Adrenal gland (tissue), 12 donors: Measurements from ENCODE around the gene TP53RK. TPM values are rescaled to one million over a fixed set of nuclear protein-coding genes. Genes with fewer than 3 reads are reported as not detected.

ENCODE experiments used
- DNase-seq, 7 donors: peaks; one replicate each; pipeline ENCODE4 v3.0.0-alpha.2; 2019 to 2020
- H3K27ac ChIP-seq, 5 donors: fragments of 200-600 bp; sonication (generic) in 4 of 5; 1 replicate in 3 of 5; 2 replicates in 2 of 5; pipeline versions ENCODE4 v1.5.1 to v1.8.0; 2016 to 2020; ENCODE audit warnings: mild to moderate bottlenecking in 1 of 5
- H3K27me3 ChIP-seq: fragments of 200-600 bp; 2 replicates; pipeline ENCODE4 v1.8.0; 2021
- H3K36me3 ChIP-seq, 2 donors: fragments of 200-600 bp; replicated peaks in 1 of 2; 1 replicate in 1 of 2; 2 replicates in 1 of 2; pipeline versions ENCODE4 v1.5.1 to v1.8.0; 2018 to 2022
- H3K4me1 ChIP-seq, 2 donors: fragments of 200-600 bp; replicated peaks in 1 of 2; 1 replicate in 1 of 2; 2 replicates in 1 of 2; pipeline versions ENCODE4 v1.5.1 to v1.8.0; 2018 to 2021
- H3K4me3 ChIP-seq, 4 donors: fragments of 200-600 bp; sonication (generic) in 3 of 4; one replicate each; pipeline ENCODE4 v1.5.1; 2016 to 2018
- H3K9me3 ChIP-seq, 3 donors: fragments of 200-600 bp; sonication (generic) in 1 of 3; replicated peaks in 1 of 3; 1 replicate in 2 of 3; 2 replicates in 1 of 3; pipeline versions ENCODE4 v1.5.1 to v1.8.0; 2016 to 2021
- POLR2A ChIP-seq, 2 donors: fragments of 450-650 bp; IDR thresholded peaks; one replicate each; pipeline ENCODE4 v1.6.1; 2017; ENCODE audit warnings: antibody characterized with exemption in 2 of 2, mild to moderate bottlenecking in 2 of 2, moderate library complexity in 1 of 2
- WGBS, 4 donors: extraction: QIAGEN DNeasy Blood & Tissue Kit in 2 of 4; methylation state at CpG; one replicate each; pipeline versions ENCODE4 v1.1.5 to v1.1.7; 2013 to 2017; 5-methylcytosine and 5-hydroxymethylcytosine counted together
- intact Hi-C, 2 donors: fragments of 100-400 bp; cut with DNase I; formaldehyde crosslinking; loops; one replicate each; pipeline versions ENCODE4 v1.14.1 to v1.15.0; 2022 to 2023
- polyA plus RNA-seq, 3 donors: library from polyadenylated mRNA; stranded (reverse); fragments of 200-250 nt in 2 of 3; fragments of 350-450 nt in 1 of 3; fragmentation: Illumina TruSeq in 1 of 3; extraction: RNeasy Lipid Tissue Mini Kit (QIAGEN cat#74804) in 1 of 3; gene quantifications; one replicate each; pipeline ENCODE4 v1.2.3, GENCODE V29; 2013 to 2014
- total RNA-seq, 9 donors: library from RNA; depleted of rRNA in 4 of 9; stranded (reverse); fragments of >200 nt in 4 of 9; fragments of 120-200 nt in 1 of 9; fragmentation: NEBNext Ultra II Directional in 1 of 9; extraction: Animal tissue kit (Norgen Biotek cat#: 25700) in 1 of 9; gene quantifications; one replicate each; pipeline versions ENCODE4 v1.1.0 to v1.2.4, GENCODE V29; 2013 to 2023
- TF ChIP-seq, protein P1 (sequence below), 6 experiments: fragments of 450-650 bp in 4 of 6; fragments of 200-600 bp in 2 of 6; sonication (generic) in 1 of 6; IDR thresholded peaks; 1 replicate in 5 of 6; 2 replicates in 1 of 6; pipeline versions ENCODE4 v1.5.1 to v1.8.0; 2016 to 2021; ENCODE audit warnings: antibody characterized with exemption in 6 of 6, mild to moderate bottlenecking in 2 of 6, moderate library complexity in 1 of 6
- donor health status: healthy with polysubstance abuse.
- donor health status: Bipolar disorder and iron deficiency.
- donor health status: DM: yes; HTN: yes; CAD: no.
- donor health status: DM: no; HTN: no; CAD: no.
- donor health status: DM: no; HTN: no; CAD: no.
- donor health status: DM: yes; HTN: yes; CAD: no.

The TP53RK gene
- total and polyA plus RNA-seq, 12 donors: 8.9 to 35.0 (median 16.9) TPM

DNA sequence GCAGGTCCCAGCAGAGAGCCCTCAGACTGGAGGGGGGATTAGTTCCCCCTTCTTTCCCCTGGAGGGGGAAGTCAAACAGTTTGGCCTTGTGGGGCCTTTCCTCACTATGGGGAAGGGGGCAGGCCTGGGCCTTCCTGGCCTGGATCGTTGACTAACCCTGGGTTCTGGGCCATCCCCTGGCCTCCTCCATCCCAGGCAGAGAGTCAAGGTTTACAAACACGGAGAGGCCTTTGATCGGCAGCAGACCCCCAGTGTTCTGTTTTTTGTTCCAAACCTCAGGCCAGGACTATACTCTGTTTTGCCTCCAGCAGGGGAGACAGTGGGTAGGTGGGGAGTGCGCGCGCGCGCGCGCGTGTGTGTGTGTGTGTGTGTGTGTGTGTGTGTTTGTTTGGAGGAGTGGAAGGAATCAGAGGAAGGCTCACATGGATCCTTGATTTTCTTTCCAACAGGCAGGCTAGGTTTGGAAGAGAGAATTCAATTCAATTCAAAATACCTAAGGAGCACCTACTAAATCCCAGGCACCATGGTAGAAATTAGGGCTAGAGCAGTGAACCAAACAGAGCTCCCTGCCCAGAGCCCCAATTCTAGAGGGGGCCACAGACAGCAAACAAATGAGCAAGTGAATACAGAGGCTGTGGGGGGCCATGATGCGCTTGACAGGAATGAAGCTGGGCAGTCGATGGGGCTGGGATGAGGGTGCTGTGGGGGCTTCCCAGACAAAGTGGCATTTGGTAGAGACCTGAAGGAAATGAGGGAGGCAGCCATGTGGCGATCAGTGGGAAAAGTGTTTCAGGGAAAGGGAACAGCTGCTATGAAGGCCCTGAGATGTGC lies 14.8 kb downstream of the TP53RK start:
- peaks cover 0 to 15% (median 0%) of the 10 kb centered on the region in 3 donors for H3K9me3 ChIP-seq
- WGBS, 4 donors: 65 to 88% (median 73%) methylated on average over 13 to 14 of the region's 14 CpGs
- DNase-seq: no peak
- intact Hi-C loops: no loop called here
- H3K36me3 ChIP-seq: no peaks in the 10 kb centered on the region
- no peak overlapping the region for H3K4me3 ChIP-seq
- H3K27me3 ChIP-seq: no peaks in the 10 kb centered on the region
- TF ChIP-seq, protein P1, sequence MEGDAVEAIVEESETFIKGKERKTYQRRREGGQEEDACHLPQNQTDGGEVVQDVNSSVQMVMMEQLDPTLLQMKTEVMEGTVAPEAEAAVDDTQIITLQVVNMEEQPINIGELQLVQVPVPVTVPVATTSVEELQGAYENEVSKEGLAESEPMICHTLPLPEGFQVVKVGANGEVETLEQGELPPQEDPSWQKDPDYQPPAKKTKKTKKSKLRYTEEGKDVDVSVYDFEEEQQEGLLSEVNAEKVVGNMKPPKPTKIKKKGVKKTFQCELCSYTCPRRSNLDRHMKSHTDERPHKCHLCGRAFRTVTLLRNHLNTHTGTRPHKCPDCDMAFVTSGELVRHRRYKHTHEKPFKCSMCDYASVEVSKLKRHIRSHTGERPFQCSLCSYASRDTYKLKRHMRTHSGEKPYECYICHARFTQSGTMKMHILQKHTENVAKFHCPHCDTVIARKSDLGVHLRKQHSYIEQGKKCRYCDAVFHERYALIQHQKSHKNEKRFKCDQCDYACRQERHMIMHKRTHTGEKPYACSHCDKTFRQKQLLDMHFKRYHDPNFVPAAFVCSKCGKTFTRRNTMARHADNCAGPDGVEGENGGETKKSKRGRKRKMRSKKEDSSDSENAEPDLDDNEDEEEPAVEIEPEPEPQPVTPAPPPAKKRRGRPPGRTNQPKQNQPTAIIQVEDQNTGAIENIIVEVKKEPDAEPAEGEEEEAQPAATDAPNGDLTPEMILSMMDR (IDR thresholded peaks at IDR 0.05): no peak
- TF ChIP-seq POLR2A (IDR thresholded peaks at IDR 0.05): no peak
- no peak overlapping the region for H3K27ac ChIP-seq
- H3K4me1 ChIP-seq: no peaks in the 10 kb centered on the region

DNA sequence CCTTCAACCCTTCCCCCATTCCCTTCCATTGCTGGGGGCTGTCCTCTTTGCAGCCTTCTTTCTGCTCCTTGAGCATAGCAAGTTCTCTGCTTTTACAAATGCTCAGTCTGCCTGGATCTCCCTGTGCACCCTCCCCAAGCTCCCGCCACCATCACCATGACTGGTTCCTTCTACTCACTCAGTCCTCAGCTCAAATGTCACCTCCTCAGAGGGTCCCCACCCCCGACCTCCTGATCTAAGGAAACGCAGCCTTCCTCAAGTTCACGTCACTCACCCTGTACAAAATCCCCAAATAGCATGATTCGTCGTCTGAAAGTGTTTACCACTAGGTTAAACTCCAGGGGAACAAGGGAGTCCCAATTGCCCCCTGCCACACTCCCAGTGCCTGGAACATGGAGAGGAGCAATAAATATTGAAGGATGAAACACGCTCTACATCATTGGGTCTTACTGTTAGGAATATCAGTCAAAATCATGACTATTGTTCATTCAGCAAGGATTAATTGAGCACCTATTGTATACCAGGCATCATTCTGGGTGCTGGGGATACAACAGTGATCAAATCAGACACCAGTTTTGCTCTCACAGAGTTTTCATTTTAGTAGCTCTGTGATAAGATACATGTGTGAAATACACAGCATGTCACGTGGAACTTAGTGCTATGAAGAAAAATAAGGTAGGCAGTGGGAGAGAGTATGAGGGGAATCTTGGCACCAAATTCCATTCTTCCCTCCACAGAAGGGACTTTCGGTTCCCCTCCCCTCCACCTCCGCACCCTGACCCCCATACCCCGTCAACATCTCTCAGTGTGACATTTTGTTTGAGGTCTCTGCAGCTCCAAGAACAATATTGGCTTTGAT lies 15.6 kb downstream of the TP53RK start:
- WGBS, 4 donors: 82 to 90% (median 87%) methylated on average over 11 of the region's 11 CpGs
- Histone ChIP-seq H3K36me3 (no peaks in the 10 kb centered on the region), H3K27ac (no peak overlapping the region), H3K9me3 (peaks cover 0 to 15% (median 0%) of the 10 kb centered on the region in 3 donors), H3K27me3 (no peaks in the 10 kb centered on the region), H3K4me3 (no peak overlapping the region), H3K4me1 (no peaks in the 10 kb centered on the region)
- DNase-seq: no peak
- TF ChIP-seq, protein P1 (IDR thresholded peaks at IDR 0.05): no peak
- no peak for TF ChIP-seq POLR2A (IDR thresholded peaks at IDR 0.05)
- intact Hi-C loops: no loop called here

DNA sequence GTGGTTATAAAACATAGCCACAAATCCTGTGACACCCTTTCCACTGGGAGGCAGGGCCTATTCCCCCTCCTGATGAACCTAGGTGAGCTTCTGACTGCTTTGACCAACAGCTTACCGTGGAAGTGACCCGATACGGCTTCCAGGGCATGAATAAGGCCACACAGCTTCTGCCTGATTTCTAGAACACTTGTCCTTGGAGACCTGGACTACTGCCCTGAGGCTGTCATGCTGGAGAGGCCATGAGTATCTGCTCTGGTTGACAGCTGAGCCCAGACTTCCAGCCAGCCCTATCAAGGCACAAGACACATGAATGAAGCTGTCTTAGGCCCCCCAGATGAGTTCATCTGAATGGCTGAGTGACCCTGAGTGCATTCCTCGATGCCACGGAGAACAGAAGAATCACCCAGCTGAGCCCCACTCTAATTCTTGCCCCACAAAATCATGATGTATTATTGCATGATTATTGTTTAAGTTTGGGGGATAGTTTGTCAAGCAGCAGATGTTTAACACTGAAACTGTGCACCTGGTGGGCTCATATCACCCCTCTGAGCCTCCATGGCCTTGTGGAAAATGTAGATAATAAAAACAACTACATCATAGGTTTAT lies 16.6 kb downstream of the TP53RK start:
- Histone ChIP-seq H3K27me3 (no peaks in the 10 kb centered on the region), H3K4me3 (no peak overlapping the region), H3K27ac (no peak overlapping the region), H3K36me3 (no peaks in the 10 kb centered on the region), H3K9me3 (peaks cover 0 to 15% (median 0%) of the 10 kb centered on the region in 3 donors), H3K4me1 (no peaks in the 10 kb centered on the region)
- TF ChIP-seq POLR2A (IDR thresholded peaks at IDR 0.05): no peak
- TF ChIP-seq, protein P1 (IDR thresholded peaks at IDR 0.05): no peak
- 77 to 85% (median 81%) methylated on average over 5 of the region's 5 CpGs for WGBS, 4 donors
- intact Hi-C loops: no loop called here
- no peak for DNase-seq
